K562 (cell line): ENCODE data around the gene SH3BP5L.
"Not testable (repeated sequence)": the region's sequence is repeated elsewhere in the genome, so short reads cannot be mapped to it uniquely, and the experiment has no call there.

Experiments
- CAMTA2 ChIP-seq: fragments of 250-450 bp; sonication (Bioruptor Pico); conservative IDR thresholded peaks from 2 replicates; pipeline ENCODE4 v1.5.1; 2022
- CTCF ChIP-seq, 3 experiments: IDR thresholded peaks in 2 of 3; conservative IDR thresholded peaks in 1 of 3; 2 replicates each; pipeline ENCODE4 v1.5.1; 2011 to 2012; ENCODE audit warnings: low read length in 3 of 3, mild to moderate bottlenecking in 3 of 3, control low read depth in 2 of 3, improper control_type of control experiment in 1 of 3, inconsistent platforms in 1 of 3, low read depth in 1 of 3, mixed read lengths in 1 of 3, moderate library complexity in 1 of 3; ENCODE audit not compliant: insufficient read depth in 2 of 3
- EP300 ChIP-seq: IDR thresholded peaks from 2 replicates; pipeline ENCODE4 v1.6.1; 2012; ENCODE audit warnings: low read length, improper control_type of control experiment
- EZH2 ChIP-seq: IDR thresholded peaks from 2 replicates; pipeline ENCODE4 v1.6.1; 2012; ENCODE audit warnings: low read depth, mild to moderate bottlenecking, inconsistent platforms, low read length, borderline replicate concordance
- MECOM ChIP-seq: fragments of 250-450 bp; sonication (Bioruptor Pico); IDR thresholded peaks from 2 replicates; pipeline ENCODE4 v1.8.0; 2022; ENCODE audit warnings: inconsistent platforms
- MTA1 ChIP-seq: fragments of 450-650 bp; IDR thresholded peaks from 2 replicates; pipeline ENCODE4 v1.6.1; 2017; ENCODE audit warnings: borderline replicate concordance
- POLR2AphosphoS5 ChIP-seq: IDR thresholded peaks from 2 replicates; pipeline ENCODE4 v1.6.1; 2011; ENCODE audit warnings: mild to moderate bottlenecking, low read depth, low read length, moderate library complexity; ENCODE audit not compliant: control insufficient read depth, insufficient read depth
- SIN3A ChIP-seq, 2 experiments: fragments of 150-350 bp in 1 of 2; IDR thresholded peaks; 2 replicates each; pipeline ENCODE4 v1.6.1; 2011 to 2016; ENCODE audit warnings: borderline replicate concordance in 2 of 2, low read depth in 2 of 2, low read length in 2 of 2, mild to moderate bottlenecking in 2 of 2, moderate library complexity in 2 of 2; ENCODE audit not compliant: control insufficient read depth in 1 of 2
- SMC3 ChIP-seq: conservative IDR thresholded peaks from 2 replicates; pipeline ENCODE4 v1.6.1; 2011; ENCODE audit warnings: low read depth, low read length, improper control_type of control experiment; ENCODE audit not compliant: insufficient read depth
- ZC3H11A ChIP-seq: IDR thresholded peaks from 2 replicates; pipeline ENCODE4 v1.6.1; 2012; ENCODE audit warnings: low read depth, low read length, improper control_type of control experiment
- ZSCAN29 ChIP-seq: fragments of 450-650 bp; IDR thresholded peaks from 2 replicates; pipeline ENCODE4 v1.6.1; 2017
- TF ChIP-seq, protein P1 (sequence below): fragments of 250-450 bp; sonication (Bioruptor Pico); IDR thresholded peaks from 2 replicates; pipeline ENCODE4 v1.5.0; 2020; ENCODE audit warnings: mild to moderate bottlenecking, borderline replicate concordance

DNA sequence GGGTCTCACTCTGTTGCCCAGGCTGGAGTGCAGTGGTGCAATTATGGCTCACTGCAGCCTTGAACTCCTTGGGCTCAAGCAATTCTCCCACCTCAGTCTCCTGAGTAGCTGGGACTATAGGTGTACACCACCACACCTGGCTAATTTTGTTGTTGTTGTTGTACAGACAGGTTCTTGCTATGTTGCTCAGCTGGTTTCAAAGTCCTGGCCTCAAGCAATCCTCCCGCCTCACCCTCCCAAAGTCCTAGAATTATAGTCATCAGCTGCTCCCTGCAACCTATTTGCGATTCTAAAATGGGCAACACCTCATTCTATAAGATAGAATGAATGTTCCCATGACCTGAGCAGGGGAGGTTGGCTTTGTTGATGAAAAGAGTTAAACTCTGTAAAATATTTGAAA lies 36.4 kb downstream of the SH3BP5L start:
- not testable (repeated sequence) for TF ChIP-seq EZH2; ZC3H11A; MECOM (CRISPR knock-in tag); SIN3A (IDR thresholded peaks at IDR 0.05; ENCODE audit: borderline replicate concordance in 2 of 2, control insufficient read depth in 1 of 2, low read depth in 2 of 2, low read length in 2 of 2); SMC3; CTCF (IDR thresholded peaks at IDR 0.05 in 2 of 3, conservative IDR thresholded peaks at IDR 0.05 in 1 of 3; ENCODE audit: insufficient read depth in 2 of 3, low read depth in 1 of 3, low read length in 3 of 3); CAMTA2; MTA1; POLR2AphosphoS5; EP300; ZSCAN29
- TF ChIP-seq, protein P1, sequence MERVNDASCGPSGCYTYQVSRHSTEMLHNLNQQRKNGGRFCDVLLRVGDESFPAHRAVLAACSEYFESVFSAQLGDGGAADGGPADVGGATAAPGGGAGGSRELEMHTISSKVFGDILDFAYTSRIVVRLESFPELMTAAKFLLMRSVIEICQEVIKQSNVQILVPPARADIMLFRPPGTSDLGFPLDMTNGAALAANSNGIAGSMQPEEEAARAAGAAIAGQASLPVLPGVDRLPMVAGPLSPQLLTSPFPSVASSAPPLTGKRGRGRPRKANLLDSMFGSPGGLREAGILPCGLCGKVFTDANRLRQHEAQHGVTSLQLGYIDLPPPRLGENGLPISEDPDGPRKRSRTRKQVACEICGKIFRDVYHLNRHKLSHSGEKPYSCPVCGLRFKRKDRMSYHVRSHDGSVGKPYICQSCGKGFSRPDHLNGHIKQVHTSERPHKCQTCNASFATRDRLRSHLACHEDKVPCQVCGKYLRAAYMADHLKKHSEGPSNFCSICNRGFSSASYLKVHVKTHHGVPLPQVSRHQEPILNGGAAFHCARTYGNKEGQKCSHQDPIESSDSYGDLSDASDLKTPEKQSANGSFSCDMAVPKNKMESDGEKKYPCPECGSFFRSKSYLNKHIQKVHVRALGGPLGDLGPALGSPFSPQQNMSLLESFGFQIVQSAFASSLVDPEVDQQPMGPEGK (CRISPR knock-in tag) = not testable (repeated sequence)
